Keratinocyte (primary cell): ENCODE measurements around the gene LEFTY1.

ENCODE experiments used
- EZH2 ChIP-seq: IDR thresholded peaks from one replicate; pipeline ENCODE4 v1.6.1; 2012; ENCODE audit warnings: inconsistent platforms, mild to moderate bottlenecking, low read length, moderate library complexity
- TF ChIP-seq, protein P1 (sequence below), 3 experiments: IDR thresholded peaks in 1 of 3; conservative IDR thresholded peaks in 1 of 3; optimal IDR thresholded peaks in 1 of 3; 2 replicates in 2 of 3; 3 replicates in 1 of 3; pipeline versions ENCODE3 to v1.5.1; 2011; ENCODE audit warnings: low read length in 3 of 3, mild to moderate bottlenecking in 3 of 3, moderate library complexity in 2 of 3, control low read depth in 1 of 3, inconsistent platforms in 1 of 3; ENCODE audit not compliant: insufficient read depth in 2 of 3; ENCODE audit errors: extremely low read depth in 1 of 3

DNA sequence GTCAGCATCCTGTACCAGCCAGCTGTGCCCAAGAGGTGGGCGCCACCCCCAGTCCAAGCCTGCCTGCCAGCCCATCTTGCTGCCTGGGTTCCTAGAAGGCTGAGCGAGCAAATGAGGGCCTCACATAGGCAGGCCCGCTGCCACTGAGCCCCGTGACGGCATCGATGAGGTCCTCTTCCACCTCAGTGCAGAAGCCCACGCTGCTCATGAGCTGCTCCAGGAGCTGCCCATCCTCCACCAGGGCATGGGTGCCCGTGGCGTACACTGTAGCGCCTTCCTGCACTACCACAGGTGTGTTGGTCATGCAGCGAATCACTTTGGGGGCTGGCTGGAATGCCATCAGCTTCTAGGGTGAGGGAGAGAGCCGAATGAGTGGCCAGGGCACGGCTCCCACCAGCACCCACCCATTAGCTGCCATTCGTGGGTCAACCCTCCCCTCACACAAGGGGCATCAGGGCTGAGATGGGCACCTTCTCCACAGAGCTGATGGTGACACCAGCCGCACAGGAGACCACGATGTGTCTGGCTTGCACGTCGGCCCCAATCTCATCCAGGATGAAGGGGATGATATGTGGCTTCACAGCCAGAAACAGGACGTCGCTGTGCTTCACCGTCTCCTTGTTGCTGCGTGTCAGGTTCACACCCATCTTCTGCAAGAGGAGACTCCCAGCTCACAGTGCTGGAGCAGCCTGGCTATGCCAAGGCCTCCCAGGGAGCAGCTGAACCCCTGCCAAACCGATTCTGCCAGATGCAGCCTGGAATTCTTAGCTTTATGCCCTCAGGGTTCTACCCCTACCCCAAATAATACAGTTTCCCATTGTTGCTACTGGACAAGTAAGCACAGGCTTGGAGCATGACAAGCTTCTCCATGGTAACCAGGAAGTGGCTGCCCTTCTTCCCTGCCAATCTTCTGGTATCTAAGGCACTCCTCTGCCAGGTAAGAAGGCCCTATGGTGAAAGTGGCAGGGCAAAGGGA is 33.1 kb upstream of the LEFTY1 start:
- TF ChIP-seq, protein P1, sequence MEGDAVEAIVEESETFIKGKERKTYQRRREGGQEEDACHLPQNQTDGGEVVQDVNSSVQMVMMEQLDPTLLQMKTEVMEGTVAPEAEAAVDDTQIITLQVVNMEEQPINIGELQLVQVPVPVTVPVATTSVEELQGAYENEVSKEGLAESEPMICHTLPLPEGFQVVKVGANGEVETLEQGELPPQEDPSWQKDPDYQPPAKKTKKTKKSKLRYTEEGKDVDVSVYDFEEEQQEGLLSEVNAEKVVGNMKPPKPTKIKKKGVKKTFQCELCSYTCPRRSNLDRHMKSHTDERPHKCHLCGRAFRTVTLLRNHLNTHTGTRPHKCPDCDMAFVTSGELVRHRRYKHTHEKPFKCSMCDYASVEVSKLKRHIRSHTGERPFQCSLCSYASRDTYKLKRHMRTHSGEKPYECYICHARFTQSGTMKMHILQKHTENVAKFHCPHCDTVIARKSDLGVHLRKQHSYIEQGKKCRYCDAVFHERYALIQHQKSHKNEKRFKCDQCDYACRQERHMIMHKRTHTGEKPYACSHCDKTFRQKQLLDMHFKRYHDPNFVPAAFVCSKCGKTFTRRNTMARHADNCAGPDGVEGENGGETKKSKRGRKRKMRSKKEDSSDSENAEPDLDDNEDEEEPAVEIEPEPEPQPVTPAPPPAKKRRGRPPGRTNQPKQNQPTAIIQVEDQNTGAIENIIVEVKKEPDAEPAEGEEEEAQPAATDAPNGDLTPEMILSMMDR (optimal IDR thresholded peaks at IDR 0.05 in 1 of 3, IDR thresholded peaks at IDR 0.05 in 1 of 3, conservative IDR thresholded peaks at IDR 0.05 in 1 of 3; ENCODE audit: extremely low read depth in 1 of 3, insufficient read depth in 2 of 3, low read length in 3 of 3): no peak
- no peak for TF ChIP-seq EZH2
